GM12878 (cell line): Measurements from ENCODE around the gene SNAI1. TPM values are rescaled to one million over a fixed set of nuclear protein-coding genes. Genes with fewer than 3 reads are reported as not detected.

Source experiments
- ATAC-seq: fragments of 200-7000 bp; cut with Tn5 transposase; 3 replicates; pipeline ENCODE4 v1.9.1; 2020; ENCODE audit warnings: mild to moderate bottlenecking, moderate library complexity
- BruUV-seq: library from RNA; stranded (reverse); fragments of 400-500 nt; replicated peaks from 2 replicates; lab custom pipeline; 2021; lab: Mats Ljungman, UMichigan
- CTCF ChIA-PET: fragments of 300-600 bp; sonication (Branson Sonifier 250); formaldehyde crosslinking; extraction: SDS; loops from one replicate; lab custom pipeline; 2021; ENCODE audit warnings: inconsistent platforms; lab: Yijun Ruan, JAX
- POLR2A ChIA-PET: fragments of 350-600 bp; formaldehyde crosslinking; extraction: SDS; loops from one replicate; lab custom pipeline; 2021; ENCODE audit warnings: inconsistent platforms; lab: Charles Lee
- RAD21 ChIA-PET: fragments of 300-600 bp; sonication (Branson Sonifier 250); formaldehyde crosslinking; loops from one replicate; lab custom pipeline; 2023; ENCODE audit warnings: antibody characterized with exemption; ENCODE audit not compliant: unreplicated experiment; lab: Charles Lee
- SMC1A ChIA-PET: fragments of 300-600 bp; sonication (Branson Sonifier 250); formaldehyde crosslinking; loops from one replicate; lab custom pipeline; 2023; ENCODE audit not compliant: unreplicated experiment, uncharacterized antibody; lab: Charles Lee
- DNase-seq: peaks from one replicate; pipeline ENCODE4 v3.0.0-alpha.2; 2011; ENCODE audit warnings: low read depth, low spot score
- FAIRE-seq: peaks from 3 replicates; lab custom pipeline; 2011; peaks lifted over from hg19 to GRCh38; lab: Jason Lieb, UNC
- H2AFZ ChIP-seq: 2 replicates; pipeline ENCODE4 v1.6.0; 2011; ENCODE audit warnings: low read depth, low read length, control low read depth; ENCODE audit not compliant: control insufficient read depth
- H3K27ac ChIP-seq: 2 replicates; pipeline ENCODE4 v1.5.1; 2011; ENCODE audit warnings: control low read depth; ENCODE audit not compliant: control insufficient read depth, insufficient read depth
- H3K27me3 ChIP-seq, 2 experiments: replicated peaks in 1 of 2; 2 replicates each; pipeline versions ENCODE4 v1.6.0 to v1.6.1; 2011; ENCODE audit warnings: low read length in 1 of 2; ENCODE audit not compliant: control insufficient read depth in 2 of 2, insufficient read depth in 2 of 2
- H3K36me3 ChIP-seq, 2 experiments: 2 replicates each; pipeline ENCODE4 v1.5.1; 2011; ENCODE audit warnings: low read length in 1 of 2; ENCODE audit not compliant: control insufficient read depth in 2 of 2, insufficient read depth in 2 of 2
- H3K4me1 ChIP-seq: 2 replicates; pipeline ENCODE4 v1.6.1; 2011; ENCODE audit warnings: mild to moderate bottlenecking, low read length, moderate library complexity, mixed read lengths; ENCODE audit not compliant: control insufficient read depth, insufficient read depth
- H3K4me2 ChIP-seq: 2 replicates; pipeline ENCODE4 v1.6.0; 2011; ENCODE audit warnings: control low read depth; ENCODE audit not compliant: control insufficient read depth, insufficient read depth
- H3K4me3 ChIP-seq: fragments of 200-600 bp; sonication (generic); 2 replicates; pipeline ENCODE4 v1.5.1; 2016
- H3K79me2 ChIP-seq: 2 replicates; pipeline ENCODE4 v1.6.0; 2011; ENCODE audit warnings: low read length; ENCODE audit not compliant: control insufficient read depth, insufficient read depth
- H3K9ac ChIP-seq: 2 replicates; pipeline ENCODE4 v1.8.0; 2011; ENCODE audit warnings: low read length, control low read depth, mixed read lengths; ENCODE audit not compliant: control insufficient read depth, insufficient read depth
- H3K9me3 ChIP-seq: replicated peaks from 3 replicates; pipeline ENCODE4 v1.5.1; 2011; ENCODE audit warnings: mild to moderate bottlenecking, low read length; ENCODE audit not compliant: control insufficient read depth, insufficient read depth
- H4K20me1 ChIP-seq: 2 replicates; pipeline ENCODE4 v1.6.0; 2011; ENCODE audit not compliant: control insufficient read depth, insufficient read depth
- CHD1 ChIP-seq: IDR thresholded peaks from 2 replicates; pipeline ENCODE4 v1.6.1; 2012; ENCODE audit warnings: low read depth, low read length, improper control_type of control experiment
- CREB1 ChIP-seq: IDR thresholded peaks from 2 replicates; pipeline ENCODE4 v1.6.1; 2012; ENCODE audit warnings: low read depth, mild to moderate bottlenecking, inconsistent platforms
- E2F4 ChIP-seq: IDR thresholded peaks from 2 replicates; pipeline ENCODE4 v1.6.1; 2012; ENCODE audit warnings: low read depth, low read length, improper control_type of control experiment
- E4F1 ChIP-seq: fragments of 450-650 bp; IDR thresholded peaks from 2 replicates; pipeline ENCODE4 v1.6.1; 2018; ENCODE audit warnings: borderline replicate concordance, mild to moderate bottlenecking; ENCODE audit not compliant: partially characterized antibody
- EGR1 ChIP-seq, 2 experiments: IDR thresholded peaks; 1 replicate in 1 of 2; 2 replicates in 1 of 2; pipeline ENCODE4 v1.6.1; 2011 to 2012; ENCODE audit warnings: low read depth in 2 of 2, low read length in 2 of 2, borderline replicate concordance in 1 of 2, mild to moderate bottlenecking in 1 of 2, moderate library complexity in 1 of 2
- LARP7 ChIP-seq: fragments of 450-650 bp; IDR thresholded peaks from 2 replicates; pipeline ENCODE4 v1.6.1; 2017; ENCODE audit warnings: mild to moderate bottlenecking
- NKRF ChIP-seq: fragments of 450-650 bp; conservative IDR thresholded peaks from 2 replicates; pipeline ENCODE4 v1.6.1; 2017; ENCODE audit warnings: mild to moderate bottlenecking, moderate library complexity
- POLR2A ChIP-seq: IDR thresholded peaks from 2 replicates; pipeline ENCODE4 v1.6.1; 2011; ENCODE audit warnings: low read depth, mild to moderate bottlenecking, low read length
- RAD51 ChIP-seq: fragments of 450-650 bp; IDR thresholded peaks from 2 replicates; pipeline ENCODE4 v1.6.1; 2016; ENCODE audit warnings: moderate library complexity, mild to moderate bottlenecking, inconsistent platforms
- RFX5 ChIP-seq: IDR thresholded peaks from 2 replicates; pipeline ENCODE4 v1.6.1; 2011; ENCODE audit warnings: low read depth, low read length, improper control_type of control experiment
- SPI1 ChIP-seq: IDR thresholded peaks from 2 replicates; pipeline ENCODE4 v1.6.1; 2011; ENCODE audit warnings: low read depth, mild to moderate bottlenecking, low read length, moderate library complexity, borderline replicate concordance; ENCODE audit not compliant: insufficient read depth
- ZBTB33 ChIP-seq: fragments of 450-650 bp; IDR thresholded peaks from 2 replicates; pipeline ENCODE4 v1.6.1; 2017; ENCODE audit warnings: mild to moderate bottlenecking
- WGBS: methylation state at CpG from one replicate; pipeline ENCODE4 v1.1.6; 2016; ENCODE audit warnings: low lambda C conversion rate; ENCODE audit not compliant: insufficient replicate concordance, insufficient coverage; ENCODE audit errors: missing lambda C conversion rate; 5-methylcytosine and 5-hydroxymethylcytosine counted together
- in situ Hi-C: fragments of 300-500 bp; cut with MboI; formaldehyde crosslinking; loops from 9 replicates; pipeline ENCODE4 v1.14.3; 2018; ENCODE audit warnings: mixed read lengths
- intact Hi-C: fragments of 100-400 bp; cut with micrococcal nuclease; formaldehyde crosslinking; loops from one replicate; pipeline ENCODE4 v1.14.2; 2022; ENCODE audit not compliant: unreplicated experiment
- polyA plus RNA-seq, 11 experiments: library from polyadenylated mRNA; depleted of rRNA in 4 of 11; unstranded in 6 of 11; stranded (reverse) in 5 of 11; fragments of >200 nt; fragmentation: Nextera tagmentation in 4 of 11; fragmentation: Illumina TruSeq in 1 of 11; extraction: Ambion mirVana in 4 of 11; extraction: Trizol in 1 of 11; gene quantifications; 1 replicate in 1 of 11; 2 replicates in 10 of 11; pipeline versions ENCODE4 v1.2.1 to v1.2.3, GENCODE V29; 2011 to 2016; ENCODE audit warnings: inconsistent platforms in 2 of 11, missing spikeins in 2 of 11, low read depth in 1 of 11
- total RNA-seq, 4 experiments: library from RNA; depleted of rRNA in 3 of 4; stranded (reverse); fragments of >200 nt in 3 of 4; fragmentation: Illumina TruSeq in 1 of 4; extraction: Trizol in 1 of 4; gene quantifications; 2 replicates each; pipeline versions ENCODE4 v1.2.1 to v1.2.3, GENCODE V29; 2013 to 2021

SNAI1 gene
- total and polyA plus RNA-seq, 10 of the 15 experiments (the other 5 are each of a cell fraction or from before 2014, with no cell fraction given): 0.11 to 0.79 (median 0.24) TPM; not detected in 2

- Histone ChIP-seq H3K4me2 (no peak overlapping the region), H3K9ac (no peak overlapping the region), H4K20me1 (no peaks in the 10 kb centered on the region), H3K27me3 (no peaks in the 10 kb centered on the region; a peak in 1 of 4 replicates), H3K4me1 (peaks cover 10% of the 10 kb centered on the region), H3K27ac (no peak overlapping the region), H3K9me3 (no peaks in the 10 kb centered on the region), H3K4me3 (no peak overlapping the region), H3K79me2 (no peaks in the 10 kb centered on the region), H3K36me3 (no peaks in the 10 kb centered on the region), H2AFZ (no peak overlapping the region)
- no peak for FAIRE-seq
- in situ Hi-C loops: no loop called here
- ChIA-PET POLR2A (interaction anchor here (1.2 kb wide), 1 partner anchor 25 kb away, joined by 3 read pairs; no protein-coding TSS in a partner anchor), CTCF (interaction anchor here (1.0 to 1.2 kb wide), 2 partner anchors 33 to 59 kb away, joined by 3 to 4 read pairs; no protein-coding TSS in a partner anchor), RAD21 (no interaction called here), SMC1A (interaction anchor here (1.4 kb wide), 1 partner anchor 33 kb away, joined by 5 read pairs; no protein-coding TSS in a partner anchor)
- TF ChIP-seq E2F4 (no peak), CREB1 (no peak), EGR1 (IDR thresholded peaks at IDR 0.05; ENCODE audit: borderline replicate concordance in 1 of 2, low read depth in 2 of 2, low read length in 2 of 2) (no peak), RFX5 (no peak), CHD1 (no peak), RAD51 (no peak), POLR2A (no peak), NKRF (no peak), ZBTB33 (no peak), E4F1 (no peak), SPI1 (no peak), LARP7 (no peak)
- BruUV-seq: no TSS peak
- no peak for ATAC-seq
- WGBS: 32% methylated on average over 6 of the region's 6 CpGs
- intact Hi-C loops: no loop called here
- no peak for DNase-seq
These were observed 55.4 kb downstream of the SNAI1 start for GRCh38 chr20:50038169-50038568.
